ENCODE data around the gene FIGNL2. TPM values are rescaled to one million over a fixed set of nuclear protein-coding genes. Genes with fewer than 3 reads are reported as not detected.

FIGNL2 gene
- total and polyA plus RNA-seq, 9 of the 15 experiments (the other 6 are each of a cell fraction or from before 2014, with no cell fraction given): 0.01 TPM; not detected in 8

GRCh38 chr12:51834411-51834810, 14.1 kb downstream of the FIGNL2 start:
- TF ChIP-seq ZNF174 (CRISPR knock-in tag; IDR thresholded peaks at IDR 0.05) (no peak), ZKSCAN3 (CRISPR knock-in tag; IDR thresholded peaks at IDR 0.05) (no peak), PHF21A (IDR thresholded peaks at IDR 0.05; ENCODE audit: borderline replicate concordance, low read depth) (no peak), MYBL2 (IDR thresholded peaks at IDR 0.05; ENCODE audit: low read depth) (no peak), MYBL2 (CRISPR knock-in tag; IDR thresholded peaks at IDR 0.05; ENCODE audit: borderline replicate concordance) (no peak), ZNF561 (CRISPR knock-in tag; conservative IDR thresholded peaks at IDR 0.05) (no peak), MCM7 (IDR thresholded peaks at IDR 0.05) (no peak), GABPB2 (CRISPR knock-in tag; conservative IDR thresholded peaks at IDR 0.05) (no peak), ZNF282 (CRISPR knock-in tag; IDR thresholded peaks at IDR 0.05) (no peak)
- peaks cover 22 to 76% of the 10 kb centered on the region in 2 experiments for H3K27me3 ChIP-seq (ENCODE audit: control insufficient read depth in 2 of 2, insufficient read depth in 2 of 2, low read length in 2 of 2)
- ATAC-seq (no peak), DNase-seq (ENCODE audit: extremely low read depth in 1 of 4, low spot score in 3 of 4) (no peak), FAIRE-seq (no peak)
- no peaks in the 10 kb centered on the region for H3K4me1 ChIP-seq (replicated peaks in 1 of 2; ENCODE audit: control insufficient read depth in 2 of 2, insufficient read depth in 2 of 2, low read length in 2 of 2)
- no peaks in the 10 kb centered on the region for H3K36me3 ChIP-seq (ENCODE audit: control insufficient read depth, insufficient read depth, low read length)
- BruUV-seq (replicated peaks): no TSS peak
- CTCF ChIA-PET (ENCODE audit: low intra/inter-chr PET ratio): no interaction called here
- intact Hi-C loops (cut with micrococcal nuclease) (no loop called here), in situ Hi-C loops (cut with MboI) (no loop called here)
- H3K79me2 ChIP-seq (ENCODE audit: control insufficient read depth, insufficient read depth, low read length): no peaks in the 10 kb centered on the region
- no peak overlapping the region for H3K4me2 ChIP-seq (ENCODE audit: insufficient read depth, low read length)
- 2% methylated on average over 11 of the region's 11 CpGs for WGBS (ENCODE audit: insufficient coverage, low coverage, missing lambda C conversion rate)
- no peak overlapping the region for H3K9ac ChIP-seq (ENCODE audit: insufficient read depth in 1 of 2, low read depth in 2 of 2, low read length in 2 of 2)
- H3K9me3 ChIP-seq (replicated peaks; ENCODE audit: control insufficient read depth, insufficient read depth, low read depth, low read length): no peaks in the 10 kb centered on the region
- H3K4me3 ChIP-seq: no peak overlapping the region
- H4K20me1 ChIP-seq (replicated peaks; ENCODE audit: control insufficient read depth, insufficient read depth, low read length): peaks cover 10% of the 10 kb centered on the region
- H3K27ac ChIP-seq (ENCODE audit: extremely low read depth, low read depth, low read length): no peak overlapping the region
- H2AFZ ChIP-seq (ENCODE audit: low read depth, low read length): no peak overlapping the region
- H3K9me1 ChIP-seq (ENCODE audit: control insufficient read depth, insufficient read depth, low read length): no peaks in the 10 kb centered on the region
- POLR2A ChIA-PET: no interaction called here

Measured in K562 (cell line).